ENCODE results near the gene GPC6.

The GPC6 gene

GRCh38 chr13:93936901-93937300 is 710.3 kb downstream of the GPC6 start:
- Histone ChIP-seq H3K4me3 (ENCODE audit: control insufficient read depth in 1 of 7, extremely low read depth in 1 of 7, insufficient read depth in 4 of 7, low read depth in 2 of 7, low read length in 6 of 7) (no peak overlapping the region), H3K36me3 (ENCODE audit: control insufficient read depth in 4 of 4, insufficient read depth in 4 of 4, low read length in 3 of 4) (no peaks in the 10 kb centered on the region), H3K4me1 (ENCODE audit: control extremely low read depth in 1 of 4, control insufficient read depth in 4 of 4, insufficient read depth in 4 of 4, low read length in 3 of 4) (no peaks in the 10 kb centered on the region), H3K27me3 (replicated peaks in 2 of 5; ENCODE audit: control insufficient read depth in 4 of 5, insufficient read depth in 5 of 5, low read length in 4 of 5) (no peaks in the 10 kb centered on the region), H3K27ac (ENCODE audit: insufficient read depth in 1 of 2, low read depth in 1 of 2, low read length in 2 of 2, poor library complexity in 1 of 2, severe bottlenecking in 2 of 2) (no peak overlapping the region), H3K9me3 (ENCODE audit: control extremely low read depth in 1 of 5, control insufficient read depth in 4 of 5, insufficient read depth in 2 of 5, low read depth in 1 of 5, low read length in 4 of 5) (no peaks in the 10 kb centered on the region)
- POLR2A ChIA-PET: no interaction called here
- CTCF ChIA-PET: no interaction called here
- no CpG with 5 or more reads among the region's 4 CpGs for WGBS (ENCODE audit: insufficient coverage)
- no peak for DNase-seq

GRCh38 chr13:93941444-93941843 is 714.8 kb downstream of the GPC6 start:
- Histone ChIP-seq H3K27ac (ENCODE audit: insufficient read depth in 1 of 2, low read depth in 1 of 2, low read length in 2 of 2, poor library complexity in 1 of 2, severe bottlenecking in 2 of 2) (no peak overlapping the region), H3K9me3 (ENCODE audit: control extremely low read depth in 1 of 5, control insufficient read depth in 4 of 5, insufficient read depth in 2 of 5, low read depth in 1 of 5, low read length in 4 of 5) (no peaks in the 10 kb centered on the region), H3K27me3 (replicated peaks in 2 of 5; ENCODE audit: control insufficient read depth in 4 of 5, insufficient read depth in 5 of 5, low read length in 4 of 5) (no peaks in the 10 kb centered on the region), H3K4me1 (ENCODE audit: control extremely low read depth in 1 of 4, control insufficient read depth in 4 of 4, insufficient read depth in 4 of 4, low read length in 3 of 4) (peaks cover 0 to 3% (median 0%) of the 10 kb centered on the region in 4 experiments), H3K4me3 (ENCODE audit: control insufficient read depth in 1 of 7, extremely low read depth in 1 of 7, insufficient read depth in 4 of 7, low read depth in 2 of 7, low read length in 6 of 7) (no peak overlapping the region), H3K36me3 (ENCODE audit: control insufficient read depth in 4 of 4, insufficient read depth in 4 of 4, low read length in 3 of 4) (no peaks in the 10 kb centered on the region)
- WGBS (ENCODE audit: insufficient coverage): no CpG with 5 or more reads among the region's 2 CpGs
- DNase-seq: no peak
- ChIA-PET CTCF (no interaction called here), POLR2A (no interaction called here)

- no peak for DNase-seq
- Histone ChIP-seq H3K4me3 (ENCODE audit: control insufficient read depth in 1 of 7, extremely low read depth in 1 of 7, insufficient read depth in 4 of 7, low read depth in 2 of 7, low read length in 6 of 7) (no peak overlapping the region), H3K36me3 (ENCODE audit: control insufficient read depth in 4 of 4, insufficient read depth in 4 of 4, low read length in 3 of 4) (no peaks in the 10 kb centered on the region), H3K27ac (ENCODE audit: insufficient read depth in 1 of 2, low read depth in 1 of 2, low read length in 2 of 2, poor library complexity in 1 of 2, severe bottlenecking in 2 of 2) (no peak overlapping the region), H3K9me3 (ENCODE audit: control extremely low read depth in 1 of 5, control insufficient read depth in 4 of 5, insufficient read depth in 2 of 5, low read depth in 1 of 5, low read length in 4 of 5) (no peaks in the 10 kb centered on the region), H3K4me1 (ENCODE audit: control extremely low read depth in 1 of 4, control insufficient read depth in 4 of 4, insufficient read depth in 4 of 4, low read length in 3 of 4) (peaks cover 0 to 3% (median 0%) of the 10 kb centered on the region in 4 experiments), H3K27me3 (replicated peaks in 2 of 5; ENCODE audit: control insufficient read depth in 4 of 5, insufficient read depth in 5 of 5, low read length in 4 of 5) (no peaks in the 10 kb centered on the region)
- ChIA-PET POLR2A (no interaction called here), CTCF (no interaction called here)
- WGBS (ENCODE audit: insufficient coverage): no CpG with 5 or more reads among the region's 3 CpGs
Observed at GRCh38 chr13:93942016-93942415, 715.4 kb downstream of the GPC6 start.

- CTCF ChIA-PET: no interaction called here
- no peak overlapping the region for H3K4me3 ChIP-seq (ENCODE audit: control insufficient read depth in 1 of 7, extremely low read depth in 1 of 7, insufficient read depth in 4 of 7, low read depth in 2 of 7, low read length in 6 of 7)
Observed at GRCh38 chr13:93945621-93946020, 719.0 kb downstream of the GPC6 start.

GRCh38 chr13:93946994-93947393 is 720.4 kb downstream of the GPC6 start:
- no peak for DNase-seq
- H3K27ac ChIP-seq (ENCODE audit: insufficient read depth in 1 of 2, low read depth in 1 of 2, low read length in 2 of 2, poor library complexity in 1 of 2, severe bottlenecking in 2 of 2): no peak overlapping the region
- peaks cover 0 to 14% (median 5%) of the 10 kb centered on the region in 4 experiments for H3K4me1 ChIP-seq (ENCODE audit: control extremely low read depth in 1 of 4, control insufficient read depth in 4 of 4, insufficient read depth in 4 of 4, low read length in 3 of 4)
- POLR2A ChIA-PET: interaction anchor here (0.6 kb wide), 1 partner anchor 436 kb away, joined by 4 read pairs; no protein-coding TSS in a partner anchor
- no peaks in the 10 kb centered on the region for H3K9me3 ChIP-seq (ENCODE audit: control extremely low read depth in 1 of 5, control insufficient read depth in 4 of 5, insufficient read depth in 2 of 5, low read depth in 1 of 5, low read length in 4 of 5)
- H3K27me3 ChIP-seq (replicated peaks in 2 of 5; ENCODE audit: control insufficient read depth in 4 of 5, insufficient read depth in 5 of 5, low read length in 4 of 5): no peaks in the 10 kb centered on the region
- WGBS (ENCODE audit: insufficient coverage): 83% methylated on average over 2 of the region's 3 CpGs
- CTCF ChIA-PET: interaction anchor here (0.6 kb wide), 1 partner anchor 602 kb away, joined by 3 read pairs; no protein-coding TSS in a partner anchor
- no peaks in the 10 kb centered on the region for H3K36me3 ChIP-seq (ENCODE audit: control insufficient read depth in 4 of 4, insufficient read depth in 4 of 4, low read length in 3 of 4)
- no peak overlapping the region for H3K4me3 ChIP-seq (ENCODE audit: control insufficient read depth in 1 of 7, extremely low read depth in 1 of 7, insufficient read depth in 4 of 7, low read depth in 2 of 7, low read length in 6 of 7)

More at GRCh38 chr13:93945621-93946020, 719.0 kb downstream of the GPC6 start:
- POLR2A ChIA-PET: no interaction called here
- WGBS (ENCODE audit: insufficient coverage): 100% methylated on average over 2 of the region's 3 CpGs
- DNase-seq: no peak
- Histone ChIP-seq H3K27ac (ENCODE audit: insufficient read depth in 1 of 2, low read depth in 1 of 2, low read length in 2 of 2, poor library complexity in 1 of 2, severe bottlenecking in 2 of 2) (no peak overlapping the region), H3K36me3 (ENCODE audit: control insufficient read depth in 4 of 4, insufficient read depth in 4 of 4, low read length in 3 of 4) (no peaks in the 10 kb centered on the region), H3K27me3 (replicated peaks in 2 of 5; ENCODE audit: control insufficient read depth in 4 of 5, insufficient read depth in 5 of 5, low read length in 4 of 5) (no peaks in the 10 kb centered on the region), H3K4me1 (ENCODE audit: control extremely low read depth in 1 of 4, control insufficient read depth in 4 of 4, insufficient read depth in 4 of 4, low read length in 3 of 4) (peaks cover 0 to 3% (median 0%) of the 10 kb centered on the region in 4 experiments), H3K9me3 (ENCODE audit: control extremely low read depth in 1 of 5, control insufficient read depth in 4 of 5, insufficient read depth in 2 of 5, low read depth in 1 of 5, low read length in 4 of 5) (no peaks in the 10 kb centered on the region)

GRCh38 chr13:93947651-93948050 is 721.0 kb downstream of the GPC6 start:
- Histone ChIP-seq H3K27me3 (replicated peaks in 2 of 5; ENCODE audit: control insufficient read depth in 4 of 5, insufficient read depth in 5 of 5, low read length in 4 of 5) (no peaks in the 10 kb centered on the region), H3K36me3 (ENCODE audit: control insufficient read depth in 4 of 4, insufficient read depth in 4 of 4, low read length in 3 of 4) (no peaks in the 10 kb centered on the region), H3K27ac (ENCODE audit: insufficient read depth in 1 of 2, low read depth in 1 of 2, low read length in 2 of 2, poor library complexity in 1 of 2, severe bottlenecking in 2 of 2) (no peak overlapping the region), H3K4me1 (ENCODE audit: control extremely low read depth in 1 of 4, control insufficient read depth in 4 of 4, insufficient read depth in 4 of 4, low read length in 3 of 4) (peaks cover 0 to 16% (median 6%) of the 10 kb centered on the region in 4 experiments), H3K4me3 (ENCODE audit: control insufficient read depth in 1 of 7, extremely low read depth in 1 of 7, insufficient read depth in 4 of 7, low read depth in 2 of 7, low read length in 6 of 7) (no peak overlapping the region), H3K9me3 (ENCODE audit: control extremely low read depth in 1 of 5, control insufficient read depth in 4 of 5, insufficient read depth in 2 of 5, low read depth in 1 of 5, low read length in 4 of 5) (no peaks in the 10 kb centered on the region)
- ChIA-PET POLR2A (no interaction called here), CTCF (no interaction called here)
- WGBS (ENCODE audit: insufficient coverage): no CpG with 5 or more reads among the region's 5 CpGs
- DNase-seq: no peak

- ChIA-PET CTCF (no interaction called here), POLR2A (no interaction called here)
- H3K27ac ChIP-seq (ENCODE audit: insufficient read depth in 1 of 2, low read depth in 1 of 2, low read length in 2 of 2, poor library complexity in 1 of 2, severe bottlenecking in 2 of 2): no peak overlapping the region
- DNase-seq: no peak
- H3K27me3 ChIP-seq (replicated peaks in 2 of 5; ENCODE audit: control insufficient read depth in 4 of 5, insufficient read depth in 5 of 5, low read length in 4 of 5): no peaks in the 10 kb centered on the region
- H3K36me3 ChIP-seq (ENCODE audit: control insufficient read depth in 4 of 4, insufficient read depth in 4 of 4, low read length in 3 of 4): no peaks in the 10 kb centered on the region
- H3K9me3 ChIP-seq (ENCODE audit: control extremely low read depth in 1 of 5, control insufficient read depth in 4 of 5, insufficient read depth in 2 of 5, low read depth in 1 of 5, low read length in 4 of 5): no peaks in the 10 kb centered on the region
- H3K4me1 ChIP-seq (ENCODE audit: control extremely low read depth in 1 of 4, control insufficient read depth in 4 of 4, insufficient read depth in 4 of 4, low read length in 3 of 4): peaks cover 0 to 22% (median 7%) of the 10 kb centered on the region in 4 experiments
- no peak overlapping the region for H3K4me3 ChIP-seq (ENCODE audit: control insufficient read depth in 1 of 7, extremely low read depth in 1 of 7, insufficient read depth in 4 of 7, low read depth in 2 of 7, low read length in 6 of 7)
- no CpG with 5 or more reads among the region's 2 CpGs for WGBS (ENCODE audit: insufficient coverage)
Observed at GRCh38 chr13:93948162-93948922, 721.7 kb downstream of the GPC6 start.

Data from common myeloid progenitor, CD34-positive (primary cell).